ENCODE measurements around the gene STK11IP. TPM values are rescaled to one million over a fixed set of nuclear protein-coding genes. Genes with fewer than 3 reads are reported as not detected.

The STK11IP gene
- total RNA-seq, 1 experiment from 2014 or later = 40.6 TPM

GRCh38 chr2:219634951-219635751, 37.5 kb downstream of the STK11IP start:
- Histone ChIP-seq H3K27ac (no peak overlapping the region), H3K4me2 (no peak overlapping the region), H3K9me2 (ENCODE audit: insufficient read depth) (no peaks in the 10 kb centered on the region), H2AFZ (no peak overlapping the region), H3K36me3 (ENCODE audit: low read depth) (no peaks in the 10 kb centered on the region), H3K79me2 (ENCODE audit: low read depth) (no peaks in the 10 kb centered on the region), H3K4me3 (no peak overlapping the region), H4K20me1 (ENCODE audit: insufficient read depth) (no peaks in the 10 kb centered on the region), H3F3A (ENCODE audit: insufficient read depth, low read depth) (no peaks in the 10 kb centered on the region), H3K4me1 (replicated peaks; ENCODE audit: insufficient read depth) (no peaks in the 10 kb centered on the region), H3K9me3 (ENCODE audit: insufficient read depth, low read depth) (no peaks in the 10 kb centered on the region), H3K27me3 (ENCODE audit: insufficient read depth, low read depth) (no peaks in the 10 kb centered on the region)
- no peak for DNase-seq
- TF ChIP-seq CTCF (conservative IDR thresholded peaks at IDR 0.05) (no peak), EZH2 (IDR thresholded peaks at IDR 0.05; ENCODE audit: low read depth) (no peak)
- ChIA-PET CTCF (no interaction called here), POLR2A (ENCODE audit: unreplicated experiment) (no interaction called here)
- intact Hi-C loops (cut with micrococcal nuclease; ENCODE audit: unreplicated experiment) = no loop called here
- no TSS peak for BruUV-seq (replicated peaks)

GRCh38 chr2:219636144-219636915, 38.7 kb downstream of the STK11IP start:
- no peaks in the 10 kb centered on the region for H3K4me1 ChIP-seq (replicated peaks; ENCODE audit: insufficient read depth)
- no peaks in the 10 kb centered on the region for H3K27me3 ChIP-seq (ENCODE audit: insufficient read depth, low read depth)
- H4K20me1 ChIP-seq (ENCODE audit: insufficient read depth) = no peaks in the 10 kb centered on the region
- intact Hi-C loops (cut with micrococcal nuclease; ENCODE audit: unreplicated experiment) = no loop called here
- ChIA-PET POLR2A (ENCODE audit: unreplicated experiment) (no interaction called here), CTCF (no interaction called here)
- no peaks in the 10 kb centered on the region for H3K9me3 ChIP-seq (ENCODE audit: insufficient read depth, low read depth)
- no peak for DNase-seq
- H3K9me2 ChIP-seq (ENCODE audit: insufficient read depth) = no peaks in the 10 kb centered on the region
- no peaks in the 10 kb centered on the region for H3K36me3 ChIP-seq (ENCODE audit: low read depth)
- H3K4me2 ChIP-seq = no peak overlapping the region
- H3K27ac ChIP-seq = no peak overlapping the region
- no peak overlapping the region for H2AFZ ChIP-seq
- no peaks in the 10 kb centered on the region for H3F3A ChIP-seq (ENCODE audit: insufficient read depth, low read depth)
- BruUV-seq (replicated peaks) = no TSS peak
- TF ChIP-seq EZH2 (IDR thresholded peaks at IDR 0.05; ENCODE audit: low read depth) (no peak), CTCF (conservative IDR thresholded peaks at IDR 0.05) (no peak)
- H3K4me3 ChIP-seq = no peak overlapping the region
- no peaks in the 10 kb centered on the region for H3K79me2 ChIP-seq (ENCODE audit: low read depth)

- ChIA-PET POLR2A (ENCODE audit: unreplicated experiment) (no interaction called here), CTCF (no interaction called here)
- H3K4me1 ChIP-seq (replicated peaks; ENCODE audit: insufficient read depth) = no peaks in the 10 kb centered on the region
- intact Hi-C loops (cut with micrococcal nuclease; ENCODE audit: unreplicated experiment) = no loop called here
- no peak overlapping the region for H2AFZ ChIP-seq
- H3K4me2 ChIP-seq = no peak overlapping the region
- no peaks in the 10 kb centered on the region for H4K20me1 ChIP-seq (ENCODE audit: insufficient read depth)
- H3K27ac ChIP-seq = no peak overlapping the region
- no peak for TF ChIP-seq EZH2 (IDR thresholded peaks at IDR 0.05; ENCODE audit: low read depth)
- TF ChIP-seq CTCF (conservative IDR thresholded peaks at IDR 0.05) = no peak
- H3K9me3 ChIP-seq (ENCODE audit: insufficient read depth, low read depth) = no peaks in the 10 kb centered on the region
- no peaks in the 10 kb centered on the region for H3K79me2 ChIP-seq (ENCODE audit: low read depth)
- H3K36me3 ChIP-seq (ENCODE audit: low read depth) = no peaks in the 10 kb centered on the region
- BruUV-seq (replicated peaks) = no TSS peak
- H3K27me3 ChIP-seq (ENCODE audit: insufficient read depth, low read depth) = no peaks in the 10 kb centered on the region
- DNase-seq = no peak
- no peaks in the 10 kb centered on the region for H3K9me2 ChIP-seq (ENCODE audit: insufficient read depth)
- no peaks in the 10 kb centered on the region for H3F3A ChIP-seq (ENCODE audit: insufficient read depth, low read depth)
- no peak overlapping the region for H3K4me3 ChIP-seq
Observed at GRCh38 chr2:219636941-219637841, 39.5 kb downstream of the STK11IP start.

Data from PC-9 (cell line).